GM23338 (cell line): ENCODE measurements around the gene CKB. TPM values are rescaled to one million over a fixed set of nuclear protein-coding genes. Genes with fewer than 3 reads are reported as not detected.

Experiments used
- ATAC-seq: fragments of 200-7000 bp; cut with Tn5 transposase; 3 replicates; pipeline ENCODE4 v1.9.1; 2020
- DNase-seq: peaks from one replicate; pipeline ENCODE4 v3.0.0-alpha.2; 2015; ENCODE audit warnings: low spot score
- H2AFZ ChIP-seq: fragments of 200-600 bp; sonication (generic); 2 replicates; pipeline ENCODE4 v1.8.0; 2016; ENCODE audit warnings: antibody characterized with exemption, mild to moderate bottlenecking, moderate library complexity
- H3F3A ChIP-seq: fragments of 200-600 bp; sonication (generic); replicated peaks from 2 replicates; pipeline ENCODE4 v1.8.0; 2017; ENCODE audit warnings: antibody characterized with exemption, mixed run types, low read depth
- H3K27ac ChIP-seq: fragments of 200-600 bp; sonication (generic); 2 replicates; pipeline ENCODE4 v1.6.1; 2016; ENCODE audit warnings: low read depth
- H3K27me3 ChIP-seq: fragments of 200-600 bp; sonication (generic); 2 replicates; pipeline ENCODE4 v1.8.0; 2016; ENCODE audit warnings: mild to moderate bottlenecking, mixed run types, moderate library complexity; ENCODE audit not compliant: insufficient read depth
- H3K36me3 ChIP-seq: fragments of 200-600 bp; sonication (generic); 2 replicates; pipeline ENCODE4 v1.8.0; 2016; ENCODE audit warnings: mild to moderate bottlenecking; ENCODE audit not compliant: insufficient read depth
- H3K4me1 ChIP-seq: fragments of 200-600 bp; sonication (generic); 2 replicates; pipeline ENCODE4 v1.8.0; 2016; ENCODE audit warnings: mild to moderate bottlenecking, moderate library complexity; ENCODE audit not compliant: insufficient read depth
- H3K4me2 ChIP-seq: fragments of 200-600 bp; sonication (generic); 2 replicates; pipeline ENCODE4 v1.7.1; 2017; ENCODE audit warnings: mixed run types
- H3K4me3 ChIP-seq: fragments of 200-600 bp; sonication (generic); 2 replicates; pipeline ENCODE4 v1.6.1; 2016; ENCODE audit warnings: mixed run types
- H3K79me2 ChIP-seq: fragments of 200-600 bp; sonication (generic); replicated peaks from 2 replicates; pipeline ENCODE4 v1.8.0; 2017; ENCODE audit warnings: mild to moderate bottlenecking; ENCODE audit not compliant: insufficient read depth
- H3K9me2 ChIP-seq: fragments of 200-600 bp; sonication (generic); 2 replicates; pipeline ENCODE4 v1.8.0; 2017; ENCODE audit not compliant: insufficient read depth
- H4K20me1 ChIP-seq: fragments of 200-600 bp; sonication (generic); replicated peaks from 2 replicates; pipeline ENCODE4 v1.8.0; 2017; ENCODE audit warnings: mild to moderate bottlenecking; ENCODE audit not compliant: insufficient read depth
- H3K27ac Mint-ChIP-seq: 2 replicates; pipeline ENCODE4 v1.8.0; 2020; ENCODE audit warnings: inconsistent platforms, mild to moderate bottlenecking, moderate library complexity, mixed read lengths
- H3K27me3 Mint-ChIP-seq: 3 replicates; pipeline ENCODE4 v1.8.0; 2022; ENCODE audit warnings: low read depth, mild to moderate bottlenecking, moderate library complexity, mixed read lengths, inconsistent platforms; ENCODE audit not compliant: insufficient read depth, poor library complexity
- H3K36me3 Mint-ChIP-seq: 3 replicates; pipeline ENCODE4 v1.8.0; 2021; ENCODE audit warnings: low read depth, mild to moderate bottlenecking, inconsistent platforms, moderate library complexity, mixed read lengths
- H3K4me1 Mint-ChIP-seq: 3 replicates; pipeline ENCODE4 v1.8.0; 2020; ENCODE audit warnings: mild to moderate bottlenecking, inconsistent platforms, mixed read lengths
- H3K4me3 Mint-ChIP-seq: 3 replicates; pipeline ENCODE4 v1.8.0; 2021; ENCODE audit warnings: moderate library complexity, mild to moderate bottlenecking, inconsistent platforms, mixed read lengths
- H3K9me3 Mint-ChIP-seq: 3 replicates; pipeline ENCODE4 v1.8.0; 2020; ENCODE audit warnings: moderate library complexity, mild to moderate bottlenecking, inconsistent platforms, mixed read lengths
- JUNB ChIP-seq: IDR thresholded peaks from one replicate; pipeline ENCODE4 v1.6.1; 2016; ENCODE audit warnings: antibody characterized with exemption; ENCODE audit not compliant: unreplicated experiment
- NANOG ChIP-seq: IDR thresholded peaks from 2 replicates; pipeline ENCODE4 v1.6.1; 2016; ENCODE audit warnings: antibody characterized with exemption, borderline replicate concordance
- POLR2AphosphoS5 ChIP-seq: IDR thresholded peaks from 2 replicates; pipeline ENCODE4 v1.6.1; 2016; ENCODE audit warnings: antibody characterized with exemption, low read depth
- REST ChIP-seq: IDR thresholded peaks from one replicate; pipeline ENCODE4 v1.6.1; 2018; ENCODE audit warnings: antibody characterized with exemption; ENCODE audit not compliant: unreplicated experiment
- ZNF462 ChIP-seq: fragments of 250-450 bp; sonication (Bioruptor Pico); IDR thresholded peaks from 2 replicates; pipeline ENCODE4 v1.5.0; 2020; ENCODE audit warnings: mild to moderate bottlenecking, moderate library complexity
- polyA plus RNA-seq: library from polyadenylated mRNA; unstranded; fragments of >200 nt; fragmentation: Nextera tagmentation; extraction: Ambion mirVana; gene quantifications from 2 replicates; pipeline ENCODE4 v1.2.1, GENCODE V29; 2016
- total RNA-seq: library from RNA; depleted of rRNA; stranded (reverse); fragments of >200 nt; shearing (Covaris generic); gene quantifications from 2 replicates; pipeline ENCODE4 v1.2.3, GENCODE V29; 2014
- TF ChIP-seq, protein P1 (sequence below), 2 experiments: fragments of 200-600 bp in 1 of 2; sonication (generic) in 1 of 2; conservative IDR thresholded peaks; 2 replicates each; pipeline versions ENCODE4 v1.5.1 to v1.6.1; 2016 to 2017; ENCODE audit warnings: antibody characterized with exemption in 2 of 2, low read depth in 2 of 2, mild to moderate bottlenecking in 2 of 2, moderate library complexity in 1 of 2
- TF ChIP-seq, protein P2 (sequence below): IDR thresholded peaks from 2 replicates; pipeline ENCODE4 v1.6.1; 2016; ENCODE audit warnings: antibody characterized with exemption

CKB gene
- total and polyA plus RNA-seq, 2 experiments from 2014 or later, result 604 to 852 TPM

DNA sequence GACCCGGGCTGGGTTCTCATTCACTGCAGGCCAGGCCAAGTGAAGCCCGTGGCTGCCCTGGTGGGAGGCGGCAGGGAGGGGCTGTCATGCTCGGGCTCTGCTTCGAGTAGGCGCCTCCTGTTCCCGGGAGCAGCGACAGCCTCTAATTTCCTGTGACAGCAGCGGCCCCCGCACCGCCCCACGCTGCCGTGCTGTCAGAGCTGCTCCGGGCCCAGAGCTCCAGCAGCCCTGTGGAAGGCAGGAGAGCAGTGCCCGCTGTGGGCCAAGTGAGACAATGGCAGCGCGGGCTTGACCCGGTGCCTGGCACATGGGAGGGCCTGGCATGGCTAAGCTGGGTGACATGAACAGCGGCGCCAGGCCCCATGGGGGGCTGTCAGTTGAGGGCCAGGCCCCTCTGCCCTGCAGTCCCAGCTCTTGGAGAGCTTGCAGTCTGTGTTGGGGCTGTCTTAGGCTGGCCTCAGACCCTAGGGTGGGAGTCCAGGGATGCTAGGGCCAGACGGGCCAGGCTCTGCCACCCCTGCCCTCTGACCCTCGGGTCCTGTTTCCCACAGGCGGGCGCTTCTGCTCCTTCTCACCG lies 11.5 kb upstream of the CKB start:
- Mint-ChIP-seq H3K4me3 (no peak overlapping the region), H3K9me3 (no peaks in the 10 kb centered on the region; the same call in 2 of the 3 replicates), H3K27ac (no peak overlapping the region), H3K27me3 (peaks cover 14% of the 10 kb centered on the region), H3K4me1 (peaks cover 9% of the 10 kb centered on the region), H3K36me3 (peaks cover 4% of the 10 kb centered on the region; the same call in 1 of the 3 replicates)
- Histone ChIP-seq H3K9me2 (no peaks in the 10 kb centered on the region), H3K27me3 (no peaks in the 10 kb centered on the region), H2AFZ (no peak overlapping the region), H4K20me1 (peaks cover 10% of the 10 kb centered on the region), H3K4me1 (no peaks in the 10 kb centered on the region), H3K4me3 (no peak overlapping the region), H3F3A (no peaks in the 10 kb centered on the region), H3K79me2 (peaks cover 22% of the 10 kb centered on the region), H3K4me2 (no peak overlapping the region), H3K27ac (no peak overlapping the region), H3K36me3 (no peaks in the 10 kb centered on the region)
- ATAC-seq (no peak), DNase-seq (no peak)
- TF ChIP-seq ZNF462 (CRISPR knock-in tag) (no peak), POLR2AphosphoS5 (no peak), REST (no peak), JUNB (no peak), NANOG (no peak)
- TF ChIP-seq, protein P1, sequence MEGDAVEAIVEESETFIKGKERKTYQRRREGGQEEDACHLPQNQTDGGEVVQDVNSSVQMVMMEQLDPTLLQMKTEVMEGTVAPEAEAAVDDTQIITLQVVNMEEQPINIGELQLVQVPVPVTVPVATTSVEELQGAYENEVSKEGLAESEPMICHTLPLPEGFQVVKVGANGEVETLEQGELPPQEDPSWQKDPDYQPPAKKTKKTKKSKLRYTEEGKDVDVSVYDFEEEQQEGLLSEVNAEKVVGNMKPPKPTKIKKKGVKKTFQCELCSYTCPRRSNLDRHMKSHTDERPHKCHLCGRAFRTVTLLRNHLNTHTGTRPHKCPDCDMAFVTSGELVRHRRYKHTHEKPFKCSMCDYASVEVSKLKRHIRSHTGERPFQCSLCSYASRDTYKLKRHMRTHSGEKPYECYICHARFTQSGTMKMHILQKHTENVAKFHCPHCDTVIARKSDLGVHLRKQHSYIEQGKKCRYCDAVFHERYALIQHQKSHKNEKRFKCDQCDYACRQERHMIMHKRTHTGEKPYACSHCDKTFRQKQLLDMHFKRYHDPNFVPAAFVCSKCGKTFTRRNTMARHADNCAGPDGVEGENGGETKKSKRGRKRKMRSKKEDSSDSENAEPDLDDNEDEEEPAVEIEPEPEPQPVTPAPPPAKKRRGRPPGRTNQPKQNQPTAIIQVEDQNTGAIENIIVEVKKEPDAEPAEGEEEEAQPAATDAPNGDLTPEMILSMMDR (conservative IDR thresholded peaks at IDR 0.05; ENCODE audit: low read depth in 2 of 2), result no peak
- TF ChIP-seq, protein P2, sequence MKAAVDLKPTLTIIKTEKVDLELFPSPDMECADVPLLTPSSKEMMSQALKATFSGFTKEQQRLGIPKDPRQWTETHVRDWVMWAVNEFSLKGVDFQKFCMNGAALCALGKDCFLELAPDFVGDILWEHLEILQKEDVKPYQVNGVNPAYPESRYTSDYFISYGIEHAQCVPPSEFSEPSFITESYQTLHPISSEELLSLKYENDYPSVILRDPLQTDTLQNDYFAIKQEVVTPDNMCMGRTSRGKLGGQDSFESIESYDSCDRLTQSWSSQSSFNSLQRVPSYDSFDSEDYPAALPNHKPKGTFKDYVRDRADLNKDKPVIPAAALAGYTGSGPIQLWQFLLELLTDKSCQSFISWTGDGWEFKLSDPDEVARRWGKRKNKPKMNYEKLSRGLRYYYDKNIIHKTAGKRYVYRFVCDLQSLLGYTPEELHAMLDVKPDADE, result no peak
